Liver (tissue), 3 donors: Measurements from ENCODE around the gene NDC1.

Experiments used
- EGR1 ChIP-seq, 2 donors: IDR thresholded peaks; 2 replicates each; pipeline ENCODE4 v1.6.1; 2016 to 2018; ENCODE audit warnings: antibody characterized with exemption in 2 of 2, low read depth in 2 of 2
- FOXA1 ChIP-seq: IDR thresholded peaks from 2 replicates; pipeline ENCODE4 v1.6.1; 2016; ENCODE audit warnings: antibody characterized with exemption
- JUND ChIP-seq, 2 donors: IDR thresholded peaks; 2 replicates each; pipeline ENCODE4 v1.6.1; 2016; ENCODE audit warnings: antibody characterized with exemption in 2 of 2
- RAD21 ChIP-seq, 2 donors: IDR thresholded peaks; 2 replicates each; pipeline ENCODE4 v1.6.1; 2016; ENCODE audit warnings: antibody characterized with exemption in 2 of 2, mild to moderate bottlenecking in 2 of 2
- RXRA ChIP-seq, 2 donors: IDR thresholded peaks; 2 replicates each; pipeline ENCODE4 v1.6.1; 2017 to 2018; ENCODE audit warnings: antibody characterized with exemption in 2 of 2, mild to moderate bottlenecking in 1 of 2
- TAF1 ChIP-seq: conservative IDR thresholded peaks from 2 replicates; pipeline ENCODE4 v1.6.1; 2016; ENCODE audit warnings: antibody characterized with exemption, mild to moderate bottlenecking
- YY1 ChIP-seq: IDR thresholded peaks from 2 replicates; pipeline ENCODE4 v1.6.1; 2016; ENCODE audit warnings: antibody characterized with exemption, mild to moderate bottlenecking
- TF ChIP-seq, protein P1 (sequence below): fragments of 150-350 bp; IDR thresholded peaks from 2 replicates; pipeline ENCODE4 v1.5.1; 2017; ENCODE audit warnings: improper control_type of control experiment, low read depth, low read length; ENCODE audit not compliant: missing input control
- TF ChIP-seq, protein P2 (sequence below): IDR thresholded peaks from 2 replicates; pipeline ENCODE4 v1.6.1; 2016; ENCODE audit warnings: antibody characterized with exemption, mild to moderate bottlenecking
- donor health status: healthy.
- donor health status: healthy.

DNA sequence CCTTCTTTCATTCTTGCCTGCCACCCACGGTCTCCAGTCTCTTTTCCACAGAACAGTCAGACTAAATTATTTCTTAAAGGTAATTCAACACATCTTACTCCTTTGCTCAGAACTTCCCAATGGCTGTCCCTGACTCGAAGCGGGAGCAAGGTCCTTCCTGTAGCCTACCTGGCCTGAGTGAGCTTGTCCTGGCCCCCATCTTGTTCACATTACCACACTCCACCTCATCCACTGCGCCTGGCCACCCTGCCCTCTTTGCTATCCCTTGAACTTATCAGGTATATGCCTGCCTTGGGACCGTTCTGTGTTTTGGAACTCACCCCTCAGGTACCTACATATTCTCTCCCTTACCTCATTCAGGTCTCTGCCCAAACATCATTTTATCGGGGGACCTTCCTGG is 85.8 kb downstream of the NDC1 start:
- TF ChIP-seq, protein P1, sequence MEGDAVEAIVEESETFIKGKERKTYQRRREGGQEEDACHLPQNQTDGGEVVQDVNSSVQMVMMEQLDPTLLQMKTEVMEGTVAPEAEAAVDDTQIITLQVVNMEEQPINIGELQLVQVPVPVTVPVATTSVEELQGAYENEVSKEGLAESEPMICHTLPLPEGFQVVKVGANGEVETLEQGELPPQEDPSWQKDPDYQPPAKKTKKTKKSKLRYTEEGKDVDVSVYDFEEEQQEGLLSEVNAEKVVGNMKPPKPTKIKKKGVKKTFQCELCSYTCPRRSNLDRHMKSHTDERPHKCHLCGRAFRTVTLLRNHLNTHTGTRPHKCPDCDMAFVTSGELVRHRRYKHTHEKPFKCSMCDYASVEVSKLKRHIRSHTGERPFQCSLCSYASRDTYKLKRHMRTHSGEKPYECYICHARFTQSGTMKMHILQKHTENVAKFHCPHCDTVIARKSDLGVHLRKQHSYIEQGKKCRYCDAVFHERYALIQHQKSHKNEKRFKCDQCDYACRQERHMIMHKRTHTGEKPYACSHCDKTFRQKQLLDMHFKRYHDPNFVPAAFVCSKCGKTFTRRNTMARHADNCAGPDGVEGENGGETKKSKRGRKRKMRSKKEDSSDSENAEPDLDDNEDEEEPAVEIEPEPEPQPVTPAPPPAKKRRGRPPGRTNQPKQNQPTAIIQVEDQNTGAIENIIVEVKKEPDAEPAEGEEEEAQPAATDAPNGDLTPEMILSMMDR = no peak
- TF ChIP-seq RAD21 (IDR thresholded peaks at IDR 0.05) (no peak), YY1 (no peak), FOXA1 (no peak), RXRA (IDR thresholded peaks at IDR 0.05) (no peak), EGR1 (IDR thresholded peaks at IDR 0.05; ENCODE audit: low read depth in 2 of 2) (no peak), TAF1 (no peak), JUND (IDR thresholded peaks at IDR 0.05) (no peak)
- TF ChIP-seq, protein P2, sequence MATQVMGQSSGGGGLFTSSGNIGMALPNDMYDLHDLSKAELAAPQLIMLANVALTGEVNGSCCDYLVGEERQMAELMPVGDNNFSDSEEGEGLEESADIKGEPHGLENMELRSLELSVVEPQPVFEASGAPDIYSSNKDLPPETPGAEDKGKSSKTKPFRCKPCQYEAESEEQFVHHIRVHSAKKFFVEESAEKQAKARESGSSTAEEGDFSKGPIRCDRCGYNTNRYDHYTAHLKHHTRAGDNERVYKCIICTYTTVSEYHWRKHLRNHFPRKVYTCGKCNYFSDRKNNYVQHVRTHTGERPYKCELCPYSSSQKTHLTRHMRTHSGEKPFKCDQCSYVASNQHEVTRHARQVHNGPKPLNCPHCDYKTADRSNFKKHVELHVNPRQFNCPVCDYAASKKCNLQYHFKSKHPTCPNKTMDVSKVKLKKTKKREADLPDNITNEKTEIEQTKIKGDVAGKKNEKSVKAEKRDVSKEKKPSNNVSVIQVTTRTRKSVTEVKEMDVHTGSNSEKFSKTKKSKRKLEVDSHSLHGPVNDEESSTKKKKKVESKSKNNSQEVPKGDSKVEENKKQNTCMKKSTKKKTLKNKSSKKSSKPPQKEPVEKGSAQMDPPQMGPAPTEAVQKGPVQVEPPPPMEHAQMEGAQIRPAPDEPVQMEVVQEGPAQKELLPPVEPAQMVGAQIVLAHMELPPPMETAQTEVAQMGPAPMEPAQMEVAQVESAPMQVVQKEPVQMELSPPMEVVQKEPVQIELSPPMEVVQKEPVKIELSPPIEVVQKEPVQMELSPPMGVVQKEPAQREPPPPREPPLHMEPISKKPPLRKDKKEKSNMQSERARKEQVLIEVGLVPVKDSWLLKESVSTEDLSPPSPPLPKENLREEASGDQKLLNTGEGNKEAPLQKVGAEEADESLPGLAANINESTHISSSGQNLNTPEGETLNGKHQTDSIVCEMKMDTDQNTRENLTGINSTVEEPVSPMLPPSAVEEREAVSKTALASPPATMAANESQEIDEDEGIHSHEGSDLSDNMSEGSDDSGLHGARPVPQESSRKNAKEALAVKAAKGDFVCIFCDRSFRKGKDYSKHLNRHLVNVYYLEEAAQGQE = no peak
